GM18526 (cell line): ENCODE measurements around the gene OGDH.

Source experiments
- POLR2A ChIP-seq: IDR thresholded peaks from 3 replicates; pipeline ENCODE4 v1.6.1; 2011; ENCODE audit not compliant: insufficient read length; ENCODE audit errors: extremely low read depth

The OGDH gene

GRCh38 chr7:44694326-44694725, 87.9 kb downstream of the OGDH start:
- no peak for TF ChIP-seq POLR2A

- no peak for TF ChIP-seq POLR2A
Observed at GRCh38 chr7:44694766-44695165, 88.3 kb downstream of the OGDH start.

GRCh38 chr7:44695756-44696155, 89.3 kb downstream of the OGDH start:
- TF ChIP-seq POLR2A, result no peak

GRCh38 chr7:44696728-44697127, 90.3 kb downstream of the OGDH start:
- no peak for TF ChIP-seq POLR2A

- no peak for TF ChIP-seq POLR2A
Observed at GRCh38 chr7:44697136-44698045, 91.0 kb downstream of the OGDH start.

- TF ChIP-seq POLR2A, result no peak
Observed at GRCh38 chr7:44698046-44698580, 91.7 kb downstream of the OGDH start.

- TF ChIP-seq POLR2A, result no peak
Observed at GRCh38 chr7:44700322-44700721, 93.9 kb downstream of the OGDH start.

GRCh38 chr7:44703921-44704320, 97.5 kb downstream of the OGDH start:
- no peak for TF ChIP-seq POLR2A

- no peak for TF ChIP-seq POLR2A
Observed at GRCh38 chr7:44705434-44705833, 99.0 kb downstream of the OGDH start.

GRCh38 chr7:44706788-44707557, 100.5 kb downstream of the OGDH start:
- TF ChIP-seq POLR2A, result no peak

- TF ChIP-seq POLR2A, result no peak
Observed at GRCh38 chr7:44707558-44708230, 101.3 kb downstream of the OGDH start.

- no peak for TF ChIP-seq POLR2A
Observed at GRCh38 chr7:44709011-44709915, 102.8 kb downstream of the OGDH start.

- no peak for TF ChIP-seq POLR2A
Observed at GRCh38 chr7:44709945-44710596, 103.6 kb downstream of the OGDH start.

GRCh38 chr7:44711528-44711927, 105.1 kb downstream of the OGDH start:
- no peak for TF ChIP-seq POLR2A
